ENCODE data around the gene PJA1.

Gene PJA1

GRCh38 chrX:69121321-69122000 is 43.8 kb downstream of the PJA1 start:
- H3F3A ChIP-seq (ENCODE audit: low read depth), result no peaks in the 10 kb centered on the region
- no peak overlapping the region for H3K4me3 ChIP-seq (ENCODE audit: low read length, poor library complexity, severe bottlenecking)
- H3K4me1 ChIP-seq (ENCODE audit: insufficient read depth, low read length, poor library complexity, severe bottlenecking), result peaks cover 4% of the 10 kb centered on the region
- H3K4me2 ChIP-seq (ENCODE audit: low read depth, low read length, poor library complexity, severe bottlenecking), result no peak overlapping the region
- no peaks in the 10 kb centered on the region for H3K9me2 ChIP-seq (replicated peaks; ENCODE audit: low read depth, low read length)
- no peaks in the 10 kb centered on the region for H3K36me3 ChIP-seq (ENCODE audit: insufficient read depth, low read length)
- H3K9me3 ChIP-seq (ENCODE audit: insufficient read depth, low read depth, low read length), result no peaks in the 10 kb centered on the region
- no peaks in the 10 kb centered on the region for H3K79me2 ChIP-seq (ENCODE audit: insufficient read depth, low read length)
- TF ChIP-seq, protein P1, sequence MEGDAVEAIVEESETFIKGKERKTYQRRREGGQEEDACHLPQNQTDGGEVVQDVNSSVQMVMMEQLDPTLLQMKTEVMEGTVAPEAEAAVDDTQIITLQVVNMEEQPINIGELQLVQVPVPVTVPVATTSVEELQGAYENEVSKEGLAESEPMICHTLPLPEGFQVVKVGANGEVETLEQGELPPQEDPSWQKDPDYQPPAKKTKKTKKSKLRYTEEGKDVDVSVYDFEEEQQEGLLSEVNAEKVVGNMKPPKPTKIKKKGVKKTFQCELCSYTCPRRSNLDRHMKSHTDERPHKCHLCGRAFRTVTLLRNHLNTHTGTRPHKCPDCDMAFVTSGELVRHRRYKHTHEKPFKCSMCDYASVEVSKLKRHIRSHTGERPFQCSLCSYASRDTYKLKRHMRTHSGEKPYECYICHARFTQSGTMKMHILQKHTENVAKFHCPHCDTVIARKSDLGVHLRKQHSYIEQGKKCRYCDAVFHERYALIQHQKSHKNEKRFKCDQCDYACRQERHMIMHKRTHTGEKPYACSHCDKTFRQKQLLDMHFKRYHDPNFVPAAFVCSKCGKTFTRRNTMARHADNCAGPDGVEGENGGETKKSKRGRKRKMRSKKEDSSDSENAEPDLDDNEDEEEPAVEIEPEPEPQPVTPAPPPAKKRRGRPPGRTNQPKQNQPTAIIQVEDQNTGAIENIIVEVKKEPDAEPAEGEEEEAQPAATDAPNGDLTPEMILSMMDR (conservative IDR thresholded peaks at IDR 0.05; ENCODE audit: low read length), result no peak
- no peak for TF ChIP-seq EZH2phosphoT487 (IDR thresholded peaks at IDR 0.05; ENCODE audit: borderline replicate concordance)
- no peaks in the 10 kb centered on the region for H3K27me3 ChIP-seq (ENCODE audit: insufficient read depth, low read length, poor library complexity, severe bottlenecking)
- no peaks in the 10 kb centered on the region for H4K20me1 ChIP-seq (ENCODE audit: insufficient read depth, low read length, poor library complexity, severe bottlenecking)
- no peak overlapping the region for H2AFZ ChIP-seq (ENCODE audit: low read length)
- no peak overlapping the region for H3K9ac ChIP-seq (ENCODE audit: low read depth, low read length, poor library complexity, severe bottlenecking)

GRCh38 chrX:69120476-69120875 is 44.8 kb downstream of the PJA1 start:
- TF ChIP-seq EZH2phosphoT487 (IDR thresholded peaks at IDR 0.05; ENCODE audit: borderline replicate concordance), result no peak
- TF ChIP-seq, protein P1 (conservative IDR thresholded peaks at IDR 0.05; ENCODE audit: low read length), result no peak
- no peaks in the 10 kb centered on the region for H3K9me3 ChIP-seq (ENCODE audit: insufficient read depth, low read depth, low read length)
- H3K9ac ChIP-seq (ENCODE audit: low read depth, low read length, poor library complexity, severe bottlenecking), result no peak overlapping the region
- no peak overlapping the region for H3K4me2 ChIP-seq (ENCODE audit: low read depth, low read length, poor library complexity, severe bottlenecking)
- H3K9me2 ChIP-seq (replicated peaks; ENCODE audit: low read depth, low read length), result no peaks in the 10 kb centered on the region
- H3K4me1 ChIP-seq (ENCODE audit: insufficient read depth, low read length, poor library complexity, severe bottlenecking), result peaks cover 4% of the 10 kb centered on the region
- no peak overlapping the region for H2AFZ ChIP-seq (ENCODE audit: low read length)
- H3K36me3 ChIP-seq (ENCODE audit: insufficient read depth, low read length), result no peaks in the 10 kb centered on the region
- no peaks in the 10 kb centered on the region for H3K27me3 ChIP-seq (ENCODE audit: insufficient read depth, low read length, poor library complexity, severe bottlenecking)
- H3F3A ChIP-seq (ENCODE audit: low read depth), result no peaks in the 10 kb centered on the region
- no peak overlapping the region for H3K4me3 ChIP-seq (ENCODE audit: low read length, poor library complexity, severe bottlenecking)
- H3K79me2 ChIP-seq (ENCODE audit: insufficient read depth, low read length), result no peaks in the 10 kb centered on the region
- no peaks in the 10 kb centered on the region for H4K20me1 ChIP-seq (ENCODE audit: insufficient read depth, low read length, poor library complexity, severe bottlenecking)

- Histone ChIP-seq H3K4me3 (ENCODE audit: low read length, poor library complexity, severe bottlenecking) (no peak overlapping the region), H3F3A (ENCODE audit: low read depth) (no peaks in the 10 kb centered on the region), H4K20me1 (ENCODE audit: insufficient read depth, low read length, poor library complexity, severe bottlenecking) (no peaks in the 10 kb centered on the region), H3K4me1 (ENCODE audit: insufficient read depth, low read length, poor library complexity, severe bottlenecking) (peaks cover 4% of the 10 kb centered on the region), H3K4me2 (ENCODE audit: low read depth, low read length, poor library complexity, severe bottlenecking) (peak overlapping the region; percentile 31), H3K27me3 (ENCODE audit: insufficient read depth, low read length, poor library complexity, severe bottlenecking) (no peaks in the 10 kb centered on the region), H3K9ac (ENCODE audit: low read depth, low read length, poor library complexity, severe bottlenecking) (no peak overlapping the region), H2AFZ (ENCODE audit: low read length) (no peak overlapping the region), H3K79me2 (ENCODE audit: insufficient read depth, low read length) (no peaks in the 10 kb centered on the region), H3K36me3 (ENCODE audit: insufficient read depth, low read length) (no peaks in the 10 kb centered on the region), H3K9me3 (ENCODE audit: insufficient read depth, low read depth, low read length) (no peaks in the 10 kb centered on the region), H3K9me2 (replicated peaks; ENCODE audit: low read depth, low read length) (no peaks in the 10 kb centered on the region)
- TF ChIP-seq, protein P1 (conservative IDR thresholded peaks at IDR 0.05; ENCODE audit: low read length), result peak; percentile 36
- no peak for TF ChIP-seq EZH2phosphoT487 (IDR thresholded peaks at IDR 0.05; ENCODE audit: borderline replicate concordance)
Observed at GRCh38 chrX:69119122-69119521, 46.1 kb downstream of the PJA1 start.

All from Loucy (cell line).